ENCODE data around the gene TAX1BP1. TPM values are rescaled to one million over a fixed set of nuclear protein-coding genes. Genes with fewer than 3 reads are reported as not detected.

TAX1BP1 gene
- polyA plus RNA-seq, 1 donor, result 50.9 TPM

Other genes starting within 250 kb of the TAX1BP1 start
- 25.1 TPM for gene HIBADH, start 77.3 kb upstream of the TAX1BP1 start, polyA plus RNA-seq (ENCODE audit: insufficient read length)

All from hindlimb muscle (tissue), 1 donor.